HG03457 (cell line): ENCODE measurements around the gene DNAI1.

ENCODE experiments used
- ATAC-seq: cut with Tn5 transposase; IDR thresholded peaks from one replicate; pipeline ENCODE4 v1.9.1; 2021; ENCODE audit warnings: moderate number of reproducible peaks; ENCODE audit not compliant: unreplicated experiment

Gene DNAI1

DNA sequence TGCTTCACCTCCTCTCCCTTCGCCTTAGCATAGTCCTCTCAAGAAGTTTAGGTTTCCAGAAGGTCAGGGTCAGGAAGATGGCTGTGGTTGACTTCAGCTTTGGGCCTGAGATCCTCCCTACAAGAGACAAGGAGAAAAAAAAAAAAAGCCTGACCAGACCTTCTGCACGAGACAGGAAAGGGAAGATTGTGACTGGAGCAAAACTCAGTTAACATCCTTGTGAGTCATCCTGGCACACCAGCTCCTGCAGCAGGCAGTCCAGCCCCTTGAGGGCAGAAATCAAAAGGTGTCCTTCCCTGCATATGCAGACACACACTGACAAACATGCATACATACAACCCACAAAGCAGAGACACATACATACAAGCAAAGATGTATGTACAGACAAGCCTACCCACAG, 82.2 kb downstream of the DNAI1 start:
- ATAC-seq = no peak

DNA sequence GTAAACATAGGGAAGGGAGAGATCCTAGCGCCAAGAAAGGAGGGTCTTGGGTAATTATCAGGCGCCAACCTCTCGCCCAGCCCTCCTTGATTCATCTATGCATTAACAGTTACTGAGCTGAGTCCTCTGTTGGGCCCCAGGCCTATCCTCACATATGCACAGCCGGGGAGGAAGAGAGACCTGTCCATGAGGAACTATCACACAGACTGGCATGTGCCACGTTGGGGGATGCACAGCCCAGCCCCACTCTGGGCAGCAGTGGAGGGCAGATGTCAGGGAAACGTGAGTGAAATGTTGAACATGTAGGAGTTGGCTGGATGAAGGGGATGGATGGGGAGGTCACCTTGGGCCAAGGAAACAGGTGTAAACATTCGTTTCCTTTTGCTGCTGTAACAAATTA, 82.9 kb downstream of the DNAI1 start:
- ATAC-seq = no peak

DNA sequence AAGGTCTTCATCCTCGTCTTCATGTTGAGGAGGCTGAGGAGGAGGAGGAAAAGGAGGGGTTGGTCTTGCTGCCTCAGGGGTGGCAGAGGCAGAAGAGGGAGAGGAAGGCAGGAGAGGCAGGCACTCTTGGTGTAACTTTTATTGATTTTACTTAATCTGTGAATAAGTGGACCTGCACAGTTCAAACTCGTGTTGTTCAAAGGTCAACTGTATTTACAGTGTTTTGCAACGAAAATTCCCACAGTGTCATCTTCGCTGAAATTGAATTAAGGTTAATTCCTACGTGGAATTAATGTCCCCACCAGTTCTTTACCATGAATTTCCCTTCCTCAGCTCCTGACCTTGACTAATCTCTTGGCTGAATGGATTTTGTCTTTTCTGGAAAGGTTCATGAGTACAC, 85.4 kb downstream of the DNAI1 start:
- no peak for ATAC-seq

DNA sequence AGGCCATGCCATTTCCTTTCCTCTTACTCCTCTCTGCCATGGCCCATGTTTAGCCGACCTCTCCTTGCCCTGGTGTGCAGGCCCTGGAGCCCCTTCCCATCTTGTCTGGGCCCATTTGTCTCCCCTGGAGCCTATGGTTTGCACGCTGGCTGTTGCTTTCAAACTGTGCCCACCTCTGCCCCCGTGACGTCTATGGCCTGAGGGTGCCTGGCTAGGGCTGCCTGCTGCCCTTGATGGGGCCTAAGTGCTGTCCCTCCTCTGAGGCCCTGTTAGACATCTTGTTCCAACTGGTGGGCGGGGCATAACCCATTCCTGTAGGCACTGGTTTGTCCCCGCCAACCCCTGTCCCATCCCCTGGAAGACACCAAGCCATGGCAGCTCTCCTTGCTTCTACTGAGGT, 86.9 kb downstream of the DNAI1 start:
- no peak for ATAC-seq

DNA sequence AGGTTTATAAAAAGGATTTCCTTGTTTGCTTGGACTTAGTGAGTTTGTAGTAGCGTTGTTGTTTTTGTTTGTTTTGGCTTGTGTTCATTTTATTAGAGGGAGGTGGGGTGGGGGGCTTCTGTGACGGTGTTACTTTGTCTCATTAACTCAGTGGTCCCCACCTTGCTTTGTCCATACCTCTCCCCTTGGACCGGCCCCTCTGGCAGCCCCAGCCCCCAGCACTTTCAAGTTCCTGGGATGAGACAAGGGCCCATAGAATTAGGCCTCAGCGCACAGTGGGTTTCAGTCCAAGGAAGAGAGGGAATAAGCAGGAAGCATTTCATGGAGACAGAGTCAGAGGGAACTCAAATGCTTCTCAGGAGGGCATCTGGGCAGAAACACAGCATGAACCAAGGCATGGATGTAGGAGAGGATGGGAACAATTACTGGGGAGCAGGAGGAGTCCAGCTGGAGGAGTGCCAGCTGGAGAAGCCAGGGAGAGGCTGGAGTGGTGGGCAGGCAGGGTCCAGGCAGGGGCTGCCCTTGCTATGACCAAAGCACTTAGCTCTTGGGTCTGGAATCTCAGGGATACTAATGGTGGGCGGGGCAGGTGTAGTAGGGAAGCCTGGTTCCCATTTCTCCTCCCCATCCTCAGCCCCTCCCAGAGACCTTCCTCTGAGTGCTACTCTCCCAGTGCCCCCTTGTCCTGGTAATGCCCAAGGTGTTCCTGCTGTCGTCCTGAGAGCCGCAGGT, 87.7 kb downstream of the DNAI1 start:
- no peak for ATAC-seq

DNA sequence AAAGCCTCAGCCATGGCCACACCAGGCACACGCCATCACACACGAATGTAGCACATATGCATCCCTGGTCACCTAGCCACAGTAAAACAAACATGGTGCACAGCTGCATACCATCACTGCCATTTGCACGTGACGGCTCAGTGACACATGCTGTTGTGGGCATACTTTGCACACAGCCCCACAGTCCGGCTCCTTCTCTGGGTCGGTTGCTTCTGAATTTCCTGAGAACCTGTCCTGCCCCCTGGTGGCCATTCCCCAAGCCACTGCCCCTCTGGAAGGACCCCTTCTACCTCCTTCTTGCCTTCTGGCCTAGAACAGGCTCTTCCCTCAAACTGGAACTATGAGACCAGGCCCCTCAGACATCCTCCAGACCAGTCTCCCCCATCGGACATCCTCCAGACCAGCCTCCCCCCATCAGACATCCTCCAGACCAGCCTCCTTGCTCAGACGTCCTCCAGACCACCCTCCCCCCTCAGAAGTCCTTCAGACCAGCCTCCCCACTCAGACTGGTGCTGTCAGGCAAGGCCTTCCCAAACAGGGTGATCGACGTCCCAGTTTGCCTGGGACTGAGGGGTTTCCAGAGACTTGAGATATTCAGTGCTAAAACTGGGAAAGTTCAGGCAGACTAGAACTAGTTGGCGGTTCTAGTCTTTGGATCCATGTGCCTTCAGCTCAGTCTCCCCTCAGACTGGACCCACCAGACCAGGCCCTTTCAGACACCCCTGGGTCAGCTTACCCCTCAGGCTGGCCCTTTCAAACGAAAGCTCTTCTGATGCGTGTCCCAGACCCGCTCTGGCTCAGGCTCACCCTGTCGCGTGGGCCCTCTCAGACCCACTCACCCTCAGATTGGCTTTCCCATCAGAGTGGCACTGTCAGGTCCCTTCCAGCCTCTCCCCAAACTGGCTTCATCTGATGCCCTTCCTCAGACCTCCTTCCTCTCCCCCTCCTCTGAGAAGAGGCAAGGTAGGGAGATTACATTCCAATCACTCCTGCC, 88.5 kb downstream of the DNAI1 start:
- ATAC-seq = no peak

DNA sequence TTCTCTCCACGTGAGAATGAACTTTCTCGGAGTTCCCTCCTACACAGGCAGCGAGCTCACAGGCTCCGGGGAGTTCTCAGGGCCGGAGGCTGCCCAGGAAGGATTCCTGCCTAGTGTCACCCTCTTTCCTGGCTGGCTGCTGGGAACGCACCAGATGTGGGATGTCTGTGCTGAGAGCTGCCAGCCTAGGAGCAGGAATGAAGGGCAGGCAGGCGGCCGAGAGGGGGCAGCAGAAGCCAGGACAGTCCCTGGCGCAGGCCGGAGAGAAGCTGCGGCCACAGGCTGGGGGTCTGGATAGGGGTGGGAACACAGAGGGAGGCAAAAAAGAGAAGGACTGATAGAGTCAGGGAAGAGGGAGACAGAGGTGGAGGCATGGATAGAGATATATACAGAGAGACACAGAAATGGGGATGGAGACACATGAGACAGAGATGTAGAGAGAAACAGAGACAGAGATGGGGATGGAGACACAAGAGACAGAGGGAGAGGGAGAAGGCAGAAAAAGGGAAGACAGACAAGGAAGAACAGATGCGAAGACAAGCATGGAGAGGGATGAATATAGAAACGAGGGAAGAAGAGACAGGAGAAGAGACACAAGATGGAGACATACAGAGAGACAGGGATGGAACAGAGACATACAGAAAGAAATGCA, 89.5 kb downstream of the DNAI1 start:
- no peak for ATAC-seq

DNA sequence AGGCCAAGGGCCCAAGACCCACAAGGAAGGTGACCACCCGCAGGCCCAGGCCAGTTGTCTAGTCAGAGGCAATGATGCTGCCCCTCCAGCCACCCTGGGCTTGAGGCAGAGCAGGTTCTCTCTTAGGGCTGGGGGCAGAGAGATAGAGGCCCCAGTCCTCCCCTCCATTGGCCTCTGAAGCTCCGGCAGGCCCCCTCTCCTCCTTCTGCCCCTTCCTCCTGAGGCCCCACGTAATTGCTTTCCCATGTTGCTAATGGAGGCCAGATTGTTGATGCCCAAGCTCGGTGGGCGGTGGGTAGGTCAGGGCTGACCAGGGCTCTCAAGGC, 90.8 kb downstream of the DNAI1 start:
- ATAC-seq = no peak

DNA sequence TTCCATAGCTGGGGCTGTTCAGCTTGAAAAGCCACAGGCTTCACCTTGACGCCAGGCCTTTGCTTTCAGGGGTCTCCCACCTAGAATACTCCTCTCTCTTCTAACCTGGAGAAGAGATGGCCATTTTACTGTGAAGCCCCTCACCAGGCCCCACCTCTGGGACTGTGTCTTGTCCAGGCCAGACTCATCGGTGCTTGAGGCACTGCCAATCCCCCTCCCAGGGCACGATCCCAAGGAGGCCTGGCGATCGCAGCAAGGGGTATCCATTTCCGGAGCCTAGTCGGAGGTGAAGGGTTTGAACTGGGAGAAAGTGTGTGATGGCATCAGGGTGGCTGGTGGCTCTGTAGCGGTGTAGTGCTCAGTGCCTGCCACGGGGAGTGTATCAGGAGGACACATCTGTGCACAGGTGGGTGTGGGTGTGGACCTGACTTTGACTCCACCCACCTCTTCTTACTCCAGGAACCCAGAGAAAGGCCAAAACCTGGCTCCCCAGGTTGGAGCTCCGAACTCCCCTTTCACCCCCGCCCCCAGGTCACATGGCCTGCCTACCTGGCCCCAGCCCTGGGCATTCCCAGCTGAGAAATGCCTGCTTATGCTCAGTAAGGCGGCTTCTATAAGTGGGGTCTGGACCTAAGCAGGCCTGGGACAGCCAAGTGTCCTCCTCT, 91.5 kb downstream of the DNAI1 start:
- ATAC-seq = no peak

DNA sequence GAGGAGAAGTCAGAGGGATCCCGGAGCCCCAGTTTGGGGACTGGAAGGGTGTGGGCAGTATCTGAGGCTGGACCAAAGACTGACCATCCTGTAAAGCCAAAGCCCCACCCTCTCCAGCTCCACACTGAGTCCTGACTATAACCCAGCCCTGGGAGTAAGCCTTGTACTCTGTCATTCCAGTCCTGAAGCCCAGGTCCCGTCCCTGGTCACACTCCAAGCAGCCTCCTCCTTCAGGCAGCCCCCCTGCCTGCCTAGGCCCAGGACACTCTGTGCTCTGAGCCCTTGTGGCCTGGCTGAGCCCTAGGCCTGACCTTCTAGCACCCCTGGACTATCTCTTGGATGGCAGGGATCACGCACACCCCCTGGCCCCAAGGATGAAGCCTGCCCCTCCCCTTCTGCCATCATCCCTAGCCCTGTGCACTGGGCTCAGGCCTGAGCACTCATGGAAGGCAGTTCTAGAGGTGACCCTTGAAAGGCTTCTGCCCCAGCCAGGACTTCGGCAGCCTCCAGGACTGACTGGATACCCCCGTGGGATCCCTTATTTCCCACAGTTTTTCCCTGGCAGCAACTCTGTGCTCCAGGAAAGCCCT, 92.2 kb downstream of the DNAI1 start:
- ATAC-seq = no peak

DNA sequence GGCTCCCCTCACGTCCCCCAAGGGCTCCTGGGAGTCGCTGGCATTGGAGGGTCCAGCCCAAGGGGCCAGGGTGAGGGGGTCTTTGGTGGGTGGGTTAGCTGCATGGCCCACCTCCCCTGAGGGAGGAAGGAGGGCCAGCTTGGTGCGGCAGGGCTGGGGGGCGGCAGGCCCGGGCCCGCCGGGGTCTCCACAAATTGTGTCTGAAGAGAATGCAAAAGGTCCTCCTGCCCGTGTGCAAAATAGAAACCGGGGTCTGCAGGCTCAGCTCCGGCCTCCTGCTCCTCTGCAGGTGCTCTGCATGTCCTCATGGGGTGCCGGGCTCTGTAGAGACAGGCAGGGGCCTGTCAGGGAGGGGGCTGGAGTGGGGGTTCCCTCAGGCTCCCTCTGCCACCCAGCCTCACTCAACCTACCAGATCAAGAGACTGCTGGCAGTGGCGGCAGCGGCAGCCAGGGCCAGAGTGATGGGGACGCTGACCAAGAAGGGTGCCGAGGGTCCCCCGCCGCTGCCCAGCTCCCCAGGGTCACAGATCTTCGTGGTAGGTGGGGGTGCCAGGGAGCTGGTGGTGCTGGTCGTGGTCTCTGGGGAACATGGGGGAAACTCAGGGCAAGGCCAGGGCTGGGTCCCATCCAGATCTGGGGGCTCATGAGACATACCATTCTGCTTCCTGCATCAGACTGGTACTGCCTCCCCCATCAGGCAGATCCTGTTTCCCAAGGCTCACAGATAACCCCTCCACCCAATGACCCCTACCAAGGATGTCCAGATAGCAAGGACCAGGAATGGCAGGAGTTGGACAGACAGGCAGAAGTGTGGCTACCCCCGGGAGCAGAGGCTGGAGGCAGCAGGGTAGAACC, 93.4 kb downstream of the DNAI1 start:
- ATAC-seq = no peak

DNA sequence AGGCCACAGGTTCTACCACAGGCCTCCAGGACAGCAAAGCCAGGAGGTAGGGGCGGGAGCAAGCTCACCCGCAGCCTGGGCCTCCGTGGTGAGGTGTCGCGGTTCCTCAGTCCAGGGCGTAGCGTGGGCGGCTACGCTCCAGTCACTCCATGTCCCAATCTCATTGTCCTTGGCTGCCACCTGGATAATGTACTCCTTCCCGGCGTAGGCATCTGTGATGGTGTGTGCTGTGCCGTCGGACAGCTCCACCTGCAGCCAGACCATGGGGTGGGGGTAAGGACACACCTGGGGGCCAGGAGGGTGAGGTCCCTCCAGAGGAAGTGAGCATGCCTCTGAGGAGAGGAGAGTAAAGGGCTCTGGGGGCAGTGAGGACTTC, 94.0 kb downstream of the DNAI1 start:
- no peak for ATAC-seq

DNA sequence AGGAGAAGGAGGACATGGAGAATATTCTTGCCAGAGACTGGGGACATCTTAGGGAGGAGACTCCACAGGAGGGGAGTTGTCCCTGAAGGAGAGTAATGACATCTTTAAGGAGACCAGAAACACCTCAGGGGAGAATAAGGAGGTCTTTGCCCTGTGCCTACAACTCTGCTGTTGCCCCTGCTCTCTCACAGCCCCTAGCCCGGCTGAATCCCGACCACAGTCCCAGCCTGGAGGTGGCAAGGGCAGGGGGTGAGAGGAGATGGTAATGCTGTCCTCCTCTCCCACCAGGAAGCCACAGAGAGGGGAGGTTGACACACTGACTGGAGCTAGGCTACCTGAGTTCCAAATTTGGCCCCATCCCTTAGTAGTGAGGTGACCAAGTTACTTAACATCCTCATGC, 94.4 kb downstream of the DNAI1 start:
- ATAC-seq = no peak

DNA sequence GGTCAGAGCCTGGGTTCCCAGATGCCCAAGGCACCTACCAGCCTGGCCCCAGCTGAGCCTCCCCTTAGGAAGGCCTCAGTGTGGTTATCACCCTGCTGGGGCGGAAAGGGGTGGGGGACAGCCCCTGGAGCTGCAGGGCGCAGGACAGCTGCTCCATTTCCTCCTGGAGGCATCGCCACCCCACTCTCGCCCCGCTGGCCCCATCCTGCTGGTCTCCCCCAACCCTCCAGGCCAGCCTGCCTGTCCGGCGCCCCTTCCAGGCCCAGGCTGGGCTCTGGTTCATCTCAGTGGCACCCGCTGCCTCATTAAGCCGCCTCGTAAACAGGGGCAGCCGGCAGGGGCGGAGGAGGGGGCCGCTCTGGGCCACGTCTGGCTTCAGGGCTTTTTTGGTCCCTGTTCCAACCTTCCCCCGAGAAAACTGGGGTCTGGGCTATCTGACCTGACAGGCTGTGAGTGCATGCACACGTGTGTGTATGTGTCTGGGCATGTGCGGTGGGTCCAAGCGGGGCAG, 95.0 kb downstream of the DNAI1 start:
- no peak for ATAC-seq

DNA sequence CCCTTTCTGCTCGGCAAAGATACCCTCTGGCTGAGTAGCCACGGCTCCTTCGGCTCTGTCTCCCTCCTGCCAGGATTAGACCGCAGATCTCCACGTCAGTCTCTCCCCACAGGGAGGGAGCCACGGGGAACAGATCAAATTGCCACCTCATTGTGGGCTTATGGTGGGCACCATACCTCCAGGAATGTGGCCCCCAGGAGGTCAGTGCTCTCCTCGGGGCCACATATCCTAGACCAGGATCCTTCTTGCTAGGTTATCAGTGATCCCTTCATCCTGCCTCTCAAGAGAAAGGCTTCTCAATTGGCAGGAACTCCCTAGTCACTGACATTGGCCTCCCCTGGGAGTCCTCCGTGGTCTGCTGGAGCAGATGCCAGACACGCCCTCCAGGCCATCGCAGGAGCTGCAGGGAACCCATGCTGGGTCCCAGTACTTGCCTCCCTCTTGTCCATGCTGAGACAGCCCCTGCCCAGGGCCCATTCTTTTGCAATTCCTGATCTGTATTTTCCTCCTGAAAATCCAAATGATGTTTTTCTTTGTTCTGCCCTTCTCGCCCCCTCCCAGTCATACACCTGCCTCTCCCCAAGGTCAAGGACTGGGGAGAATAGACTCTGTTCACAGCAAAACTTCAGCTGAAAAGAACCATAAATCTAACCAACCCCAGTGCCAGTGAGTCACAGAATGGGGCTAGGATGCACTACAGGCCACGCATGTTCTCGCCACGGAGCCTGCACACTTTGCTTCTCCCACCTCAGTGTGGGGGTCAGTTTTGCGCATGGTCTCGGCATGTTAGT, 95.8 kb downstream of the DNAI1 start:
- no peak for ATAC-seq

DNA sequence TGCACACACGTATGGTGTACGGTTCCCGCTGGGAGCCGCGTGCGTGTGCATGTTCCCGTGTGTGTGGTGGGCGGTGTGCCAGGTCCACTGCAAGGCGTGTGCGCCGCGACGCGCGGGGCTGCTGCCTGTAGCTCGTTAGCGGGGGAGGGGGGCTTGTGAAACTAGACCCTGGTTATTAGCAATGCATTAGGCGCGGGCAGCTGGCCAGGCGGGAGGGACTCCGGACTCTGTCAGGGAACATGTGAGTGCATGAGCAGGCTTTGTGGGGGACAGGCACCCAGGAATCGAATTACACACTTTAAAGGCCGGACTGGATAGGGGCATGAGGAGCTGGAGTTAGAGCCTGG, 96.4 kb downstream of the DNAI1 start:
- ATAC-seq = no peak

DNA sequence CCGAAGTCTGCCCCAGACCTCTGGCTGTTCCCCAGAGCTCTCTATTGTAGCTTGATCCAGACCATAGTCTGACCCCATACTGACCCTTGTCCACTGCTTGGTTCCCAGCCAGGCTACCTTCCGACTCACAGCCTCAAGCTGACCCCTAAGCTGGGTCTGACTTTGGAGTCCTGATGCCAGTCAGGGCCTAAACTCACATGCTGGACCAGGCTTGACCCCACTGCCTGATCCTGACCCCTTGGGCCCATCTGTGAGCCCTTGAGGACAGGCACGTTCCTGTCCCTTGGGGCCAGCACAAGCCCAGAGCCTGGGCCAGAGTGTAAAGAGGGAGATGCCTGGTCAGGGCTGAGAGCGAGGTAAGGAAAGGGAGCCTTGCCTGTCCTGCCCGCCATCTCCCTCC, 96.9 kb downstream of the DNAI1 start:
- no peak for ATAC-seq

DNA sequence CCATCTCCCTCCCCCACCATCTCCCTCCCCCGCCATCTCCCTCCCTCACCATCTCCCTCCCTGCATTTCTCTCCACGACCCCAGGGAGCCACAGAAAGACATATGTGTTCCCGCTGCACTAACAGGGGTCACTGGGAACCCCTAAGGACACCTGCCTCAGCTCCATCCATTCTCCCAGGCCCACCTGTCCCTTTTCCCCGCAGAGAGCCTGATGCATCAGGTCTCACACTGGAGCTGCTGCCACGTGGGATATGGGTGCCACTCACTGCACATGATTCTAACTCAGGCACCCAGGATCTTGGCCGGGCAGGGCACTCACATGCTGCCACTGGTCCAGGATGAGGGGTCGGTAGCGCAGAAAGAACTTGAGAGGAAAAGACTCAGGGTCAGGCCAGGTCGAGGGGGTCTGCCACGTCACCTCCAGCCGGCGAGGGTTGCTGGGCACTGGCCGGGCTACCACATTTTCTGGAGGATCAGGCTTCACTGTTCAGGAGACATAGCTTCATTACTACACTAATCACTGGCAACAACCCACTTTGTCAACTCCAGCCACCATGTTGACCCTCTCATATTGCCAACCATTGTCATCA, 97.4 kb downstream of the DNAI1 start:
- ATAC-seq = no peak

DNA sequence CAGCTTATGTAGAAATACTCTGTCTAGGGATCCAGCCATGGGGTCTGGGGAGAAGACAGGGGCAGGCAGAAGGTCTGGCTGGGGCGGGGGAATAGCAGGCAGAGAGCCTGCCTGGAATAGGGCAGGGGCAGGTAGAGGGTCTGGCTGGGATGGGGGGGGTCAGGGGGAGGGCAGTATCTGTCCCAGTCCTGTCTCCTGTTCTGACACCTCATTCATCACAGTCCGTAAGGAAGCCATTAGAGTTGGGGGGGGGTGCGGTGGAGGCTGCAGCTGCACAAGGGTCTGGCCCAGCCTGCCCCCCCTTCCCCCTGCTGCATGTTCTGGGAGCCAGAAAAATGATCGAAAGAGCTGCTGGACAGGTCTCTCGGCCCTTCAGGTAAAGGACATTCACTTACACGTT, 98.3 kb downstream of the DNAI1 start:
- ATAC-seq = no peak
